Trophoblast cell (in vitro differentiated cells and primary cell): ENCODE data around the gene GRIK5. TPM values are rescaled to one million over a fixed set of nuclear protein-coding genes. Genes with fewer than 3 reads are reported as not detected.

Experiments used
- DNase-seq, 2 donors: peaks; one replicate each; pipeline ENCODE4 v3.0.0-alpha.2; 2016
- H2AFZ ChIP-seq: 2 replicates; pipeline ENCODE4 v1.6.1; 2013; ENCODE audit warnings: low read length, moderate library complexity, mild to moderate bottlenecking; ENCODE audit not compliant: insufficient read depth, poor library complexity
- H2AK5ac ChIP-seq: 2 replicates; pipeline ENCODE4 v1.6.1; 2013; ENCODE audit warnings: mild to moderate bottlenecking, low read length
- H2BK120ac ChIP-seq: 2 replicates; pipeline ENCODE4 v1.6.1; 2013; ENCODE audit warnings: low read length, mild to moderate bottlenecking, moderate library complexity; ENCODE audit not compliant: insufficient read depth, poor library complexity
- H2BK12ac ChIP-seq: 2 replicates; pipeline ENCODE4 v1.6.1; 2013; ENCODE audit warnings: mild to moderate bottlenecking, low read length, moderate library complexity
- H2BK5ac ChIP-seq: 2 replicates; pipeline ENCODE4 v1.6.1; 2013; ENCODE audit warnings: low read length, low read depth, moderate library complexity, mild to moderate bottlenecking; ENCODE audit not compliant: poor library complexity
- H3K14ac ChIP-seq: 2 replicates; pipeline ENCODE4 v1.6.1; 2013; ENCODE audit warnings: mild to moderate bottlenecking, low read length
- H3K18ac ChIP-seq: 2 replicates; pipeline ENCODE4 v1.6.1; 2013; ENCODE audit warnings: mild to moderate bottlenecking, low read length
- H3K23ac ChIP-seq: 2 replicates; pipeline ENCODE4 v1.6.1; 2013; ENCODE audit warnings: low read length
- H3K27ac ChIP-seq: 2 replicates; pipeline ENCODE4 v1.5.1; 2013; ENCODE audit warnings: low read depth, mild to moderate bottlenecking, inconsistent platforms, low read length, moderate library complexity
- H3K27me3 ChIP-seq: 2 replicates; pipeline ENCODE4 v1.6.1; 2013; ENCODE audit warnings: inconsistent platforms, mild to moderate bottlenecking, low read length, moderate library complexity; ENCODE audit not compliant: insufficient read depth
- H3K36me3 ChIP-seq, 2 experiments: 1 replicate in 1 of 2; 2 replicates in 1 of 2; pipeline ENCODE4 v1.6.1; 2013; ENCODE audit warnings: low read length in 2 of 2, mild to moderate bottlenecking in 2 of 2, moderate library complexity in 1 of 2; ENCODE audit not compliant: insufficient read depth in 2 of 2, control insufficient read depth in 1 of 2
- H3K4ac ChIP-seq: 2 replicates; pipeline ENCODE4 v1.6.1; 2013; ENCODE audit warnings: low read depth, mild to moderate bottlenecking, low read length, moderate library complexity
- H3K4me1 ChIP-seq, 2 experiments: 1 replicate in 1 of 2; 2 replicates in 1 of 2; pipeline ENCODE4 v1.6.1; 2013; ENCODE audit warnings: low read length in 2 of 2, mild to moderate bottlenecking in 2 of 2, moderate library complexity in 1 of 2; ENCODE audit not compliant: insufficient read depth in 2 of 2, control insufficient read depth in 1 of 2
- H3K4me2 ChIP-seq: 2 replicates; pipeline ENCODE4 v1.6.1; 2013; ENCODE audit warnings: inconsistent platforms, mild to moderate bottlenecking, low read length, moderate library complexity
- H3K4me3 ChIP-seq: 2 replicates; pipeline ENCODE4 v1.5.1; 2013; ENCODE audit warnings: mild to moderate bottlenecking, low read depth, low read length, inconsistent platforms
- H3K79me1 ChIP-seq: one replicate; pipeline ENCODE4 v1.6.1; 2013; ENCODE audit warnings: low read length
- H3K79me2 ChIP-seq: 2 replicates; pipeline ENCODE4 v1.6.1; 2013; ENCODE audit warnings: low read length, mild to moderate bottlenecking; ENCODE audit not compliant: control insufficient read depth, insufficient read depth, poor library complexity
- H3K9ac ChIP-seq: 2 replicates; pipeline ENCODE4 v1.6.1; 2013; ENCODE audit warnings: mild to moderate bottlenecking, low read length
- H3K9me3 ChIP-seq: 2 replicates; pipeline ENCODE4 v1.6.1; 2013; ENCODE audit warnings: low read depth, mild to moderate bottlenecking, control low read depth, inconsistent platforms, low read length; ENCODE audit not compliant: insufficient read depth
- H4K12ac ChIP-seq: 2 replicates; pipeline ENCODE4 v1.6.1; 2013; ENCODE audit warnings: low read depth, mild to moderate bottlenecking, low read length, moderate library complexity
- H4K8ac ChIP-seq: 2 replicates; pipeline ENCODE4 v1.6.1; 2013; ENCODE audit warnings: low read depth, mild to moderate bottlenecking, low read length, moderate library complexity
- H4K91ac ChIP-seq: one replicate; pipeline ENCODE4 v1.6.1; 2013; ENCODE audit warnings: low read depth, mild to moderate bottlenecking, low read length, moderate library complexity
- WGBS: extraction: QIAGEN DNeasy Blood & Tissue Kit; methylation state at CpG from one replicate; pipeline ENCODE4 v1.1.7; 2013; ENCODE audit warnings: missing lambda C conversion rate; ENCODE audit not compliant: insufficient read length, insufficient coverage; ENCODE audit errors: extremely low coverage; 5-methylcytosine and 5-hydroxymethylcytosine counted together
- polyA plus RNA-seq: library from polyadenylated mRNA; stranded (reverse); fragments of 200-250 nt; gene quantifications from 2 replicates; pipeline ENCODE4 v1.2.3, GENCODE V29; 2013

Gene GRIK5
- polyA plus RNA-seq: 0.18 and 0.26 TPM in 2 replicates

DNA sequence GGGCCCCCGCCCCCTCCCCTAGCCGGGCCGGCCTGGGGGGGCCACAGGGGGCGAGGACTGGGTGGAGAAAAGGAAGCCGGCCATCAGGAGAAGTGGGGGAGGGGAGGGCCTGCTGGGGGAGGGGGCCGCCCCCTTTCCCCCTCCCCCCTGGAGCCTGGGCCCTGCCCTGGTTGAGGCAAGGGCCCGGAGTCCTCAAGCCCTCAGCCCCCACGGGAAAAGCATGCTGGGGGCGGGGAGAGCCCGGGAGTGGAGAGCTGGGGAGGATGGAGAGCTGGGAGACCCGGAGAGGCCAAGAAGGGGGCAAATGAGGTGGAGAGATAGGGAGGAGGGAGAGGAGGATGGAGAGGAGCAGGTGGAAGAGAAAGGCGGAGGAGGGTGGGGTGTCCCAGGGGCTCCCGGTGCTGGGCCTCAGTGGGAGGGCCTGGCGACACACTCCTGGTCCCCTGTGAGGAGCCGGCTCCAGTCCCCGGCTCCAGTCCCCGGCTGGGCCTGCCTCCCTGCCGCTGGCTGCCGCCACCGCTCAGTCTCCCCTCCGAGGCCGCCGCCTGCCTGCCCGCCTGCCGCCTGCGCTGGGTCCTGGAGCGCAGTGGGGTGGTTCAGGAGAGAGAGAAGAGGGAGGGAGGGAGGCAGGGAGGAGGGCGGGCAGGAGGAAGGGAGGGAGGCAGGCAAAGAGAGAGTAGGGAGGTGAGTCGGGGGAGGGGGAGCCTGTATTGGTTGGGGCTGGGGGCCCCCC, at the start of gene GRIK5:
GRIK5 (minus strand) TSS at position 588 of the 733 bp plus-strand sequence. CDS start 4,436 bp downstream, outside the sequence.
- H2AK5ac ChIP-seq: no peak within 1 kb of the TSS
- H3K18ac ChIP-seq: no peak within 1 kb of the TSS
- no peak within 1 kb of the TSS for H2BK12ac ChIP-seq
- no peak within 1 kb of the TSS for H3K4me3 ChIP-seq
- H3K79me1 ChIP-seq: no peaks in the 10 kb centered on the region
- no peak within 1 kb of the TSS for H4K12ac ChIP-seq
- H2BK5ac ChIP-seq: no peak within 1 kb of the TSS
- no peaks in the 10 kb centered on the region for H3K9me3 ChIP-seq
- H3K27ac ChIP-seq: no peak within 1 kb of the TSS
- no peak within 1 kb of the TSS for H2BK120ac ChIP-seq
- H4K8ac ChIP-seq: no peak within 1 kb of the TSS
- no peak within 1 kb of the TSS for H2AFZ ChIP-seq
- H3K14ac ChIP-seq: no peak within 1 kb of the TSS
- no peak within 1 kb of the TSS for H3K4ac ChIP-seq
- H3K4me1 ChIP-seq: peaks cover 3 to 6% of the 10 kb centered on the region in 2 experiments
- H3K27me3 ChIP-seq: peaks cover 17% of the 10 kb centered on the region
- no peak within 1 kb of the TSS for H3K9ac ChIP-seq
- H3K79me2 ChIP-seq: no peaks in the 10 kb centered on the region
- DNase-seq: no peak
- no peak within 1 kb of the TSS for H3K4me2 ChIP-seq
- H3K23ac ChIP-seq: no peak within 1 kb of the TSS
- no peak within 1 kb of the TSS for H4K91ac ChIP-seq
- WGBS: no CpG with 5 or more reads among the region's 29 CpGs
- H3K36me3 ChIP-seq: no peaks in the 10 kb centered on the region

- Histone ChIP-seq H3K18ac (no peak overlapping the region), H3K4me2 (no peak overlapping the region), H3K36me3 (no peaks in the 10 kb centered on the region), H3K4me1 (peaks cover 21 to 28% of the 10 kb centered on the region in 2 experiments), H3K27ac (no peak overlapping the region), H2BK12ac (no peak overlapping the region), H3K14ac (no peak overlapping the region), H2AK5ac (no peak overlapping the region), H3K27me3 (no peaks in the 10 kb centered on the region), H3K79me2 (no peaks in the 10 kb centered on the region), H3K23ac (no peak overlapping the region), H2AFZ (no peak overlapping the region), H4K12ac (no peak overlapping the region), H3K9me3 (peaks cover 2% of the 10 kb centered on the region), H2BK5ac (no peak overlapping the region), H2BK120ac (no peak overlapping the region), H3K79me1 (peaks cover 2% of the 10 kb centered on the region), H3K4ac (no peak overlapping the region), H4K8ac (no peak overlapping the region), H3K9ac (no peak overlapping the region), H4K91ac (no peak overlapping the region), H3K4me3 (no peak overlapping the region)
- no CpG with 5 or more reads among the region's 6 CpGs for WGBS
- DNase-seq: no peak
These were observed 47.1 kb upstream of the GRIK5 start for GRCh38 chr19:42117076-42117475.

- Histone ChIP-seq H2AFZ (no peak overlapping the region), H2BK12ac (no peak overlapping the region), H3K18ac (no peak overlapping the region), H3K4me1 (peaks cover 16 to 25% of the 10 kb centered on the region in 2 experiments), H3K14ac (no peak overlapping the region), H3K4ac (no peak overlapping the region), H3K23ac (no peak overlapping the region), H2BK120ac (no peak overlapping the region), H3K9ac (no peak overlapping the region), H4K8ac (no peak overlapping the region), H3K9me3 (peaks cover 2% of the 10 kb centered on the region), H3K79me1 (peaks cover 2% of the 10 kb centered on the region), H3K4me3 (no peak overlapping the region), H3K4me2 (no peak overlapping the region), H3K27me3 (no peaks in the 10 kb centered on the region), H2AK5ac (no peak overlapping the region), H2BK5ac (no peak overlapping the region), H3K79me2 (no peaks in the 10 kb centered on the region), H4K91ac (no peak overlapping the region), H3K36me3 (no peaks in the 10 kb centered on the region), H4K12ac (no peak overlapping the region), H3K27ac (no peak overlapping the region)
- WGBS: no CpG with 5 or more reads among the region's 20 CpGs
- DNase-seq: no peak
These were observed 46.5 kb upstream of the GRIK5 start for GRCh38 chr19:42116308-42117075.

DNA sequence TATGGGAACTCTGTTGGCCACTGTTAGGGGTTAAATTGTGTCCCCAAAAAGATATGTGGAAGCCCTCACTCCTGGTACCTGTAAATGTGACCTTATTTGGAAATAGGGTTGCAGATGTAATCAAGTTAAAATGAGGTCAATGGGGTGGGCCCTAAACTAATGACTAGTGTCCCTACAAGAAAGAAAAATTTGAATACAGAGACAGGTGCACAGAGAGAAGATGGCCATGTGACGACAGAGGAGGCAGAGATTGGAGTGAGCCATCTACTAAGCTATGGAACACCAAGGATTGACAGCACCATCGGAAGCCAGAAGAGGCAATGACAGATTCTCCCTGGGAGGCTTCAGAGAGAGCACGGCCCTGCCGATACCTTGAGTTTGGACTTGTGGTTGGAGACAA, 45.7 kb upstream of the GRIK5 start:
- Histone ChIP-seq H4K8ac (no peak overlapping the region), H2BK5ac (no peak overlapping the region), H3K4me1 (peaks cover 9 to 21% of the 10 kb centered on the region in 2 experiments), H3K9me3 (peaks cover 2% of the 10 kb centered on the region), H3K27ac (no peak overlapping the region), H2BK12ac (no peak overlapping the region), H2BK120ac (no peak overlapping the region), H3K14ac (no peak overlapping the region), H3K4me3 (no peak overlapping the region), H3K79me2 (no peaks in the 10 kb centered on the region), H4K91ac (no peak overlapping the region), H2AK5ac (no peak overlapping the region), H3K4ac (no peak overlapping the region), H3K27me3 (no peaks in the 10 kb centered on the region), H3K36me3 (no peaks in the 10 kb centered on the region), H3K79me1 (peaks cover 2% of the 10 kb centered on the region), H3K18ac (no peak overlapping the region), H3K9ac (no peak overlapping the region), H3K4me2 (no peak overlapping the region), H4K12ac (no peak overlapping the region), H2AFZ (no peak overlapping the region), H3K23ac (no peak overlapping the region)
- WGBS: no CpG with 5 or more reads among the region's 4 CpGs
- no peak for DNase-seq
